K562 (cell line): ENCODE measurements around the gene FMN1. TPM values are rescaled to one million over a fixed set of nuclear protein-coding genes. Genes with fewer than 3 reads are reported as not detected.

Source experiments
- HSF4 ChIP-seq: fragments of 250-450 bp; sonication (Bioruptor Pico); IDR thresholded peaks from 2 replicates; pipeline ENCODE4 v2.1.2; 2022; ENCODE audit warnings: mild to moderate bottlenecking, moderate library complexity, borderline replicate concordance
- KLF6 ChIP-seq: fragments of 250-450 bp; sonication (Bioruptor Pico); IDR thresholded peaks from 2 replicates; pipeline ENCODE4 v1.4.0; 2020; ENCODE audit warnings: mild to moderate bottlenecking, moderate library complexity, borderline replicate concordance
- ZBTB8A ChIP-seq: fragments of 450-650 bp; IDR thresholded peaks from 2 replicates; pipeline ENCODE4 v1.6.1; 2018; ENCODE audit warnings: mild to moderate bottlenecking, moderate library complexity; ENCODE audit not compliant: partially characterized antibody
- ZNF407 ChIP-seq: fragments of 450-650 bp; IDR thresholded peaks from 2 replicates; pipeline ENCODE4 v1.6.1; 2016; ENCODE audit warnings: low read depth
- polyA plus RNA-seq, 8 experiments: library from polyadenylated mRNA; depleted of rRNA in 4 of 8; stranded (reverse) in 5 of 8; unstranded in 3 of 8; fragments of >200 nt; fragmentation: Nextera tagmentation in 2 of 8; fragmentation: Illumina TruSeq in 1 of 8; extraction: Ambion mirVana in 2 of 8; extraction: Trizol in 1 of 8; gene quantifications; 2 replicates each; pipeline versions ENCODE4 v1.2.1 to v1.2.3, GENCODE V29; 2011 to 2014; ENCODE audit warnings: inconsistent platforms in 1 of 8, missing spikeins in 1 of 8
- total RNA-seq, 7 experiments: library from RNA; depleted of rRNA in 6 of 7; stranded (reverse); fragments of >200 nt in 6 of 7; fragmentation: Illumina TruSeq in 2 of 7; extraction: Trizol in 2 of 7; gene quantifications; 2 replicates each; pipeline versions ENCODE4 v1.2.1 to v1.2.3, GENCODE V29; 2011 to 2021; ENCODE audit warnings: low replicate concordance in 1 of 7
- TF ChIP-seq, protein P1 (sequence below): sonication (generic); formaldehyde crosslinking; IDR thresholded peaks from 2 replicates; pipeline ENCODE4 v1.8.0; 2022; ENCODE audit warnings: missing genetic modification reagents, mild to moderate bottlenecking, borderline replicate concordance
- TF ChIP-seq, protein P2 (sequence below): fragments of 250-450 bp; sonication (Bioruptor Pico); IDR thresholded peaks from 2 replicates; pipeline ENCODE4 v1.8.0; 2021; ENCODE audit warnings: moderate library complexity, mild to moderate bottlenecking, inconsistent platforms
- TF ChIP-seq, protein P3 (sequence below): fragments of 250-450 bp; sonication (Bioruptor Pico); IDR thresholded peaks from 2 replicates; pipeline ENCODE4 v1.4.0; 2020

FMN1 gene
- total and polyA plus RNA-seq, 9 of the 15 experiments (the other 6 are each of a cell fraction or from before 2014, with no cell fraction given), result 0.03 to 0.07 (median 0.04) TPM; not detected in 6

- no peak for TF ChIP-seq ZNF407
- TF ChIP-seq, protein P1, sequence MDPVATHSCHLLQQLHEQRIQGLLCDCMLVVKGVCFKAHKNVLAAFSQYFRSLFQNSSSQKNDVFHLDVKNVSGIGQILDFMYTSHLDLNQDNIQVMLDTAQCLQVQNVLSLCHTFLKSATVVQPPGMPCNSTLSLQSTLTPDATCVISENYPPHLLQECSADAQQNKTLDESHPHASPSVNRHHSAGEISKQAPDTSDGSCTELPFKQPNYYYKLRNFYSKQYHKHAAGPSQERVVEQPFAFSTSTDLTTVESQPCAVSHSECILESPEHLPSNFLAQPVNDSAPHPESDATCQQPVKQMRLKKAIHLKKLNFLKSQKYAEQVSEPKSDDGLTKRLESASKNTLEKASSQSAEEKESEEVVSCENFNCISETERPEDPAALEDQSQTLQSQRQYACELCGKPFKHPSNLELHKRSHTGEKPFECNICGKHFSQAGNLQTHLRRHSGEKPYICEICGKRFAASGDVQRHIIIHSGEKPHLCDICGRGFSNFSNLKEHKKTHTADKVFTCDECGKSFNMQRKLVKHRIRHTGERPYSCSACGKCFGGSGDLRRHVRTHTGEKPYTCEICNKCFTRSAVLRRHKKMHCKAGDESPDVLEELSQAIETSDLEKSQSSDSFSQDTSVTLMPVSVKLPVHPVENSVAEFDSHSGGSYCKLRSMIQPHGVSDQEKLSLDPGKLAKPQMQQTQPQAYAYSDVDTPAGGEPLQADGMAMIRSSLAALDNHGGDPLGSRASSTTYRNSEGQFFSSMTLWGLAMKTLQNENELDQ, result no peak
- TF ChIP-seq, protein P2, sequence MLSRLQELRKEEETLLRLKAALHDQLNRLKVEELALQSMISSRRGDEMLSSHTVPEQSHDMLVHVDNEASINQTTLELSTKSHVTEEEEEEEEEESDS (CRISPR knock-in tag), result no peak
- no peak for TF ChIP-seq ZBTB8A
- TF ChIP-seq KLF6 (CRISPR knock-in tag), result no peak
- TF ChIP-seq, protein P3, sequence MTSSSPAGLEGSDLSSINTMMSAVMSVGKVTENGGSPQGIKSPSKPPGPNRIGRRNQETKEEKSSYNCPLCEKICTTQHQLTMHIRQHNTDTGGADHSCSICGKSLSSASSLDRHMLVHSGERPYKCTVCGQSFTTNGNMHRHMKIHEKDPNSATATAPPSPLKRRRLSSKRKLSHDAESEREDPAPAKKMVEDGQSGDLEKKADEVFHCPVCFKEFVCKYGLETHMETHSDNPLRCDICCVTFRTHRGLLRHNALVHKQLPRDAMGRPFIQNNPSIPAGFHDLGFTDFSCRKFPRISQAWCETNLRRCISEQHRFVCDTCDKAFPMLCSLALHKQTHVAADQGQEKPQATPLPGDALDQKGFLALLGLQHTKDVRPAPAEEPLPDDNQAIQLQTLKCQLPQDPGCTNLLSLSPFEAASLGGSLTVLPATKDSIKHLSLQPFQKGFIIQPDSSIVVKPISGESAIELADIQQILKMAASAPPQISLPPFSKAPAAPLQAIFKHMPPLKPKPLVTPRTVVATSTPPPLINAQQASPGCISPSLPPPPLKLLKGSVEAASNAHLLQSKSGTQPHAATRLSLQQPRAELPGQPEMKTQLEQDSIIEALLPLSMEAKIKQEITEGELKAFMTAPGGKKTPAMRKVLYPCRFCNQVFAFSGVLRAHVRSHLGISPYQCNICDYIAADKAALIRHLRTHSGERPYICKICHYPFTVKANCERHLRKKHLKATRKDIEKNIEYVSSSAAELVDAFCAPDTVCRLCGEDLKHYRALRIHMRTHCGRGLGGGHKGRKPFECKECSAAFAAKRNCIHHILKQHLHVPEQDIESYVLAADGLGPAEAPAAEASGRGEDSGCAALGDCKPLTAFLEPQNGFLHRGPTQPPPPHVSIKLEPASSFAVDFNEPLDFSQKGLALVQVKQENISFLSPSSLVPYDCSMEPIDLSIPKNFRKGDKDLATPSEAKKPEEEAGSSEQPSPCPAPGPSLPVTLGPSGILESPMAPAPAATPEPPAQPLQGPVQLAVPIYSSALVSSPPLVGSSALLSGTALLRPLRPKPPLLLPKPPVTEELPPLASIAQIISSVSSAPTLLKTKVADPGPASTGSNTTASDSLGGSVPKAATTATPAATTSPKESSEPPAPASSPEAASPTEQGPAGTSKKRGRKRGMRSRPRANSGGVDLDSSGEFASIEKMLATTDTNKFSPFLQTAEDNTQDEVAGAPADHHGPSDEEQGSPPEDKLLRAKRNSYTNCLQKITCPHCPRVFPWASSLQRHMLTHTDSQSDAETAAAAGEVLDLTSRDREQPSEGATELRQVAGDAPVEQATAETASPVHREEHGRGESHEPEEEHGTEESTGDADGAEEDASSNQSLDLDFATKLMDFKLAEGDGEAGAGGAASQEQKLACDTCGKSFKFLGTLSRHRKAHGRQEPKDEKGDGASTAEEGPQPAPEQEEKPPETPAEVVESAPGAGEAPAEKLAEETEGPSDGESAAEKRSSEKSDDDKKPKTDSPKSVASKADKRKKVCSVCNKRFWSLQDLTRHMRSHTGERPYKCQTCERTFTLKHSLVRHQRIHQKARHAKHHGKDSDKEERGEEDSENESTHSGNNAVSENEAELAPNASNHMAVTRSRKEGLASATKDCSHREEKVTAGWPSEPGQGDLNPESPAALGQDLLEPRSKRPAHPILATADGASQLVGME (CRISPR knock-in tag), result no peak
- no peak for TF ChIP-seq HSF4 (CRISPR knock-in tag)
These were observed 274.6 kb downstream of the FMN1 start (continued) for GRCh38 chr15:32919749-32920414.
